ENCODE results near the gene PEX14.
"Not testable (repeated sequence)": the region's sequence is repeated elsewhere in the genome, so short reads cannot be mapped to it uniquely, and the experiment has no call there.

The PEX14 gene

DNA sequence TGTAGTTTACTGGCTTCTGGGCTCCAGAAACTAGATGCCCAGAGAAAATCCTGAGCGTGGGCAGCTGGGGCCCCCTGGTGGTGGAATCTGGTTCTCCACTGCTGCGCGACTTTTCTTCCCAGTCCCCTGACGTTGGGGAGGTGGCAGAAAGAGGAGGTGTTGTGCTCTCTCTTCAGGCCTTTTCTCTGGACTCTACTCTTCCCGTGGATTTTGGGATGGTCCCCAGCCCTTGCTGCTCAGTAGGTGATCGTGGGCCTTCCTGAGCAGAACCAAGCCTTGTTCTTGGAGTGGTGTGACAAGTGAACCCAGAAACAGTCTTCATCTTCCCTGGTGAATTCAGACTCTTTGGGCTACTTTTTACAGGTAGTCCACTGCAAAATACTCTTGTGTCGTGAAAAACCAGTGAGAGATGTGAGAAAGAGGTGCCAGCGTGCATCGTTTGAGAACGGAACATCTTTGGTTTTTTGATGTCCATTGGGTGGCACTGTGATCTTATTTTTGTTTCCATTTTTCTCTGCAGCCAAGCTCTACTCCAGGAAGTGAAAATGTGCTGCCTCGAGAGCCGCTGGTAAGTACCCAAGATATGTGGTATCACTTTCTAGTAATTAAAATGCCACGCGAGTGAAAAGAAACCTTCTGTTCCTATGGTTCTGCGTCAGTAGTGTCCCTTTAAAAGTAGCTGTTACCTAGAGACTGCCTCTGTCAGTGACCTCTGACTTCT lies 20.2 kb downstream of the PEX14 start:
- peak; percentile 78 for DNase-seq (ENCODE audit: low spot score)

- DNase-seq (ENCODE audit: low spot score): no peak
Observed at GRCh38 chr1:10495475-10495817, 20.7 kb downstream of the PEX14 start.

- no peak for DNase-seq (ENCODE audit: low spot score)
Observed at GRCh38 chr1:10495952-10496351, 21.2 kb downstream of the PEX14 start.

DNA sequence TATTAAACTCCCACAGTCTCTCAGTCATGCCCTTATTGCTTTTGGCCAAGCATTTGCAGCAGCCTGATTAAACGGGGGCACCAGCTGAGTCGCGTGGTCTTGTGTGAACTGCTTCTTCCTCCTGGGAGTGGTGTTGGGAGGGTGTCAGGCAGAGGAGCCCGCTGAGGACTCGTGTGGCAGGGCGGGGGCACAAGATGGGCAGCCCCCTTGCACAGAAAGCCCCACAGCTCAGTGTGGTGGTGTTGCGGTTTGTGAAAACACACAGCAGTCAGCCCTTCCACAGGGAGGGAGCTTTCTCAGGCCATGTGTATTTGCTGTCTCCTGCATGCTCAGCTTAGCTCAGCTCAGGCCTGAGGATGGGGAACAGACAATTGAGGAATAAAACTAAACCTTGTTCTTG lies 22.4 kb downstream of the PEX14 start:
- no peak for DNase-seq (ENCODE audit: low spot score)

- DNase-seq (ENCODE audit: low spot score): peak; percentile 28
Observed at GRCh38 chr1:10498231-10498630, 23.5 kb downstream of the PEX14 start.

GRCh38 chr1:10502206-10502605 lies 27.5 kb downstream of the PEX14 start:
- no peak for DNase-seq (ENCODE audit: low spot score)

GRCh38 chr1:10504249-10504648 lies 29.5 kb downstream of the PEX14 start:
- DNase-seq (ENCODE audit: low spot score): no peak

DNA sequence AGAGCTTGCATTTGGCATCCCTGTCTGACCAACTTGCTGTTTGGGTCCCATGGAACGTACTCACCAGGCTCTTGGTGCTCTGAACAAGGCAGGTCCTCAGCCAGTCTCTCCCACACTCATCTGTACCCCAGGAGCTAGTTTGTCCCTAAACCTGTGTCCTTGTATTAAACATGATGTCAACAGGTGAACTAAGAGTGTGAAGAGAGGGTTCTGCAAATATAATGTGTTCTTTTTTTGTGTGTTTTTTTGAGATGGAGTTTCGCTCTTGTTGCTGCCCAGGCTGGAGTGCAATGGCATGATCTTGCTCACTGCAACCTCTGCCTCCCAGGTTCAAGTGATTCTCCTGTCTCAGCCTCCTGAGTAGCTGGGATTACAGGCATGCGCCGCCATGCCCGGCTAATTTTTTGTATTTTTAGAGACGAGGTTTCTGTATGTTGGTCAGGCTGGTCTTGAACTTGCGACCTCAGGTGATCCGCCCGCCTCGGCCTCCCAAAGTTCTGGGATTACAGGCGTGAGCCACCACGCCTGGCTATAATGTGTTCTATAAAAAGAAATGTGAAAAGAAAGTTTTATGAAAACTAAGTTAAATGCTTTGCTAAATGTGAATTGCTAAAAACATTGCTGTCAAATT lies 31.4 kb downstream of the PEX14 start:
- DNase-seq (ENCODE audit: low spot score): not testable (repeated sequence)

- DNase-seq (ENCODE audit: low spot score): no peak
Observed at GRCh38 chr1:10506677-10507047, 31.9 kb downstream of the PEX14 start.

GRCh38 chr1:10507111-10507879 lies 32.5 kb downstream of the PEX14 start:
- DNase-seq (ENCODE audit: low spot score): peak; percentile 69

GRCh38 chr1:10508511-10508951 lies 33.8 kb downstream of the PEX14 start:
- DNase-seq (ENCODE audit: low spot score): no peak

GRCh38 chr1:10509809-10510509 lies 35.2 kb downstream of the PEX14 start:
- no peak for DNase-seq (ENCODE audit: low spot score)

GRCh38 chr1:10510520-10511493 lies 36.1 kb downstream of the PEX14 start:
- peak; percentile 89 for DNase-seq (ENCODE audit: low spot score)

DNA sequence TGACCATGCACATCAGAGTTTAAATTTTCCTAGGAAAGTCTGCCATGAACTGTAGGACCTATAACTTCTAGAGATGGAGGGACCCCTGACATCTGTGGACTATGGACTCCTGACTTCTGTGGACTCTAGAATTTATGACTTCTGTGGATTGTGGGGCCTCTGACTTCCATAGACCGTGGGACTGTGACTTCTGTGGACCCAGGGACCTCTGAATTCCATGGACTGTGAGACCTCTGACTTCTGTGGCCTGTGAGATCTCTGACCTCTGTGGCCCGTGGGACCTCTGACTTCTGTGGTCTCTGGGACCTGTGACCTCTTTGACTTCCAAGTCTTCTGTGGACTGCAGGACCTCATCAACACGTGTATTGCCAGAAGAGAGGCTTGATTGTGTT lies 36.7 kb downstream of the PEX14 start:
- DNase-seq (ENCODE audit: low spot score): no peak

DNA sequence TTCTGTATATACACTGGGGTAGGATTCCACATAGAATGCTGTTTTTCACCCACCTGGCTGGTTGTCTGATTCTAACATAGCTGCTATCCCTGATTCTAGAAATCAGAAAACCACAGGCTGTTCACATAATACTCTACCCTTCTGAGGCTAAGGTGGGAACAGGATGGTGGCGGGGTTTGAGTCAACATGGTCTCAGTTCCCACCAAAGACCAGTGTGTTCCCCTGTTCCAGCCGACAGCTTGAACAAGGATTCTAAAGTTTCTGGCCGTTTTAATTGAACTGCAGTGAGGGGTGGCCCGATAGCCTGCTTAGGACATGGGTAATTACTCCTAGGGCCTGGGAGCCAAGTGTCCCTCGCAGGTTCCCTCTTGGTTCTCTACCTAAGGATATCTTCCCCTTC lies 38.4 kb downstream of the PEX14 start:
- DNase-seq (ENCODE audit: low spot score): no peak

DNA sequence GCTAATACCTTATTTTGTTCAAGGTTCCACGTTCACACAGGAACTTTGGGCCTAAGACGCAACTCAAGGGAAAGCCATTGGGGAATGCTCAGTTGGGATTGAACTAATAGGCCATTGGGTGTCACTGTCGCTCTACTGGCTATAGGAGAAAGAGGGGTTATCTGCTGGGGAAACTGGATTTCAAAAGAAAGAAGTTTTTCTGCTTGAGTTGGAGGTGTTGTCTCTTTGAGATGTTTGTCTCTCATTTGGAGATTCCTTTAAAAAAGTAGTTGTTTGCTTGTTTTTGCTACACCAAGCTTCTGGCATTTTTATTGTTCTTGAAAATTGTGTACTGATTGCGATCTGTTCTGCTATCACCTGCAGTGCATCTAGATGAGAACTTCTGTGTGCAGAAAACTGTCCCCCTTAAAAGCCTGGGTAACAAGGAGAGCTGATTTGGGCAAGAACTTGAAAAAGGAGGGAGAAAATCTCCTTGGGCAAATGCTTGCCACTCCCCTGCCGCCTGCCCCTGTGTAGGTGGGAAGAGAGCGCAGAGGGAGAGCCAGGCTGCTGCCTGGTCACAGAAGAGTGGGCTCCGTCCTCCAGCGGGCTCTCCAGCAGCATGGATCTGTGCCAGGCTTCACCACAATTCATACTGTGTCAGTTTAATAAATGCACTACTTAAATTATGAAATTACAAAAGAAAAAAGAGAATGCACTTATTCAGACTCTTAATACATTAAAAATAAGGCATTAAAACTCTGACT lies 39.9 kb downstream of the PEX14 start:
- peak; percentile 45 for DNase-seq (ENCODE audit: low spot score)

GRCh38 chr1:10515301-10515975 lies 40.7 kb downstream of the PEX14 start:
- peak; percentile 22 for DNase-seq (ENCODE audit: low spot score)

DNA sequence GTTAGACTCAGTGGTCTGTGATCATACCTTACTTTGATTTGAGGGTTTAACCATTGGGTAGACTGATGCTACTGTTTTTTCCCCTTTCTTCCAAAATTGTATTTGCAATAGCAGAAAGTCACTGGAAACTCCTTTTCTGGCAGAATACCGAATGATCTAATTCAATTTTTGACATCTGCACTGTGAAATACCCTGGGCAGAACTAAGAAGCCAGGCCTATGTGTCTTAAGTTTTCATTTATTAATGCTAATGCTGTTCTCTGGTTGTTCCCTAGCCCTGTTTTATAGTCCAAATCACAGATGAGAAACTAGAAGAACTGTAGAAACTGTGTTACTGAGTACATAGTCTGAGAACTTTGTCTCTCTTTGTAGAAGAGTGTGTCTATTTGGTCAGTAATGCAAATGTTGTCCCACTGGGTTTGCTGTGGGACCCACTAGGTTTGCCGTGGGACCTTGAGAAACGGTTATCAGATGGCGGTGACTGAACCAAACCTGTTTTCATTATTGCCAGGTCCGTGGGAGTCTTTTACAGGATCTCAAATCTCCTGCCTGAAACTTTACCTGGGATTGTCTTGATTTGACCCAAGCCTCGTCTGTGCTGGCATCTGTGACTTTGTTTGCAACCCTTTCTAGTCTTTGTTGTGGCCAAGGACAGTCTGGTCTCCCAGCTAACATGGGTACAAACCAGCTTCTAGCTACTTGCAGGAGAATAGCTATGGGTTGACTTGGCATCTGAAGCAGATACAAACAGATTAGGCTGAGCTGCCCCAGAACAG lies 41.4 kb downstream of the PEX14 start:
- DNase-seq (ENCODE audit: low spot score): no peak

Data from CD4-positive, alpha-beta T cell treated with Interleukin-2 at 100 ng/mL for 4 hours (primary cell).